HepG2 (cell line): ENCODE results near the gene OR2B2. TPM values are rescaled to one million over a fixed set of nuclear protein-coding genes. Genes with fewer than 3 reads are reported as not detected.

ENCODE experiments used
- AHDC1 ChIP-seq: sonication (generic); formaldehyde crosslinking; IDR thresholded peaks from 2 replicates; pipeline ENCODE4 v1.5.1; 2020; ENCODE audit warnings: mild to moderate bottlenecking, missing genetic modification reagents, borderline replicate concordance
- ATRX ChIP-seq: sonication (generic); formaldehyde crosslinking; IDR thresholded peaks from 2 replicates; pipeline ENCODE4 v1.4.0; 2020; ENCODE audit warnings: missing genetic modification reagents, borderline replicate concordance
- HMGXB3 ChIP-seq: sonication (generic); formaldehyde crosslinking; IDR thresholded peaks from 2 replicates; pipeline ENCODE4 v1.4.0; 2020; ENCODE audit warnings: missing genetic modification reagents, borderline replicate concordance
- MEIS1 ChIP-seq: sonication (generic); formaldehyde crosslinking; IDR thresholded peaks from 2 replicates; pipeline ENCODE4 v1.9.0; 2021; ENCODE audit warnings: mild to moderate bottlenecking, missing genetic modification reagents, moderate library complexity, borderline replicate concordance
- TEF ChIP-seq: sonication (generic); formaldehyde crosslinking; IDR thresholded peaks from 2 replicates; pipeline ENCODE4 v1.5.0; 2020; ENCODE audit warnings: missing genetic modification reagents
- TRAFD1 ChIP-seq: sonication (generic); formaldehyde crosslinking; IDR thresholded peaks from 2 replicates; pipeline ENCODE4 v1.5.1; 2020; ENCODE audit warnings: missing genetic modification reagents, mild to moderate bottlenecking, borderline replicate concordance
- ZNF121 ChIP-seq: sonication (generic); formaldehyde crosslinking; IDR thresholded peaks from 2 replicates; pipeline ENCODE4 v1.5.0; 2020; ENCODE audit warnings: mild to moderate bottlenecking, missing genetic modification reagents
- ZNF75D ChIP-seq: sonication (generic); formaldehyde crosslinking; IDR thresholded peaks from 2 replicates; pipeline ENCODE4 v1.8.1; 2023; ENCODE audit warnings: missing genetic modification reagents, mild to moderate bottlenecking, borderline replicate concordance
- polyA plus RNA-seq, 8 experiments: library from polyadenylated mRNA; depleted of rRNA in 3 of 8; stranded (reverse) in 7 of 8; unstranded in 1 of 8; fragments of >200 nt; fragmentation: Illumina TruSeq in 4 of 8; extraction: Trizol in 4 of 8; gene quantifications; 2 replicates each; pipeline versions ENCODE4 v1.2.1 to v1.2.3, GENCODE V29; 2011 to 2016; ENCODE audit warnings: low read depth in 4 of 8, missing spikeins in 1 of 8, mixed read lengths in 1 of 8; ENCODE audit not compliant: insufficient read depth in 1 of 8
- total RNA-seq, 5 experiments: library from RNA; depleted of rRNA; stranded (reverse); fragments of >200 nt; fragmentation: Illumina TruSeq; extraction: Trizol; gene quantifications; 2 replicates each; pipeline ENCODE4 v1.2.3, GENCODE V29; 2016; ENCODE audit warnings: low read depth in 1 of 5
- TF ChIP-seq, protein P1 (sequence below): sonication (generic); formaldehyde crosslinking; IDR thresholded peaks from 2 replicates; pipeline ENCODE4; 2020; ENCODE audit warnings: missing genetic modification reagents, mild to moderate bottlenecking, borderline replicate concordance

The OR2B2 gene
- total and polyA plus RNA-seq, 2 of the 13 experiments (the other 11 are each of a cell fraction or from before 2014, with no cell fraction given) = not detected

GRCh38 chr6:27864906-27865849 lies 47.0 kb downstream of the OR2B2 start (continued):
- TF ChIP-seq ZNF121 (CRISPR knock-in tag) = no peak
- TF ChIP-seq HMGXB3 (CRISPR knock-in tag) = no peak; the same call in 1 of the 2 replicates
- no peak for TF ChIP-seq TEF
- no peak for TF ChIP-seq ZNF75D (CRISPR knock-in tag)
- TF ChIP-seq MEIS1 = no peak
- TF ChIP-seq TRAFD1 (CRISPR knock-in tag) = no peak
- TF ChIP-seq AHDC1 (CRISPR knock-in tag) = no peak
- no peak for TF ChIP-seq ATRX (CRISPR knock-in tag)
- TF ChIP-seq, protein P1, sequence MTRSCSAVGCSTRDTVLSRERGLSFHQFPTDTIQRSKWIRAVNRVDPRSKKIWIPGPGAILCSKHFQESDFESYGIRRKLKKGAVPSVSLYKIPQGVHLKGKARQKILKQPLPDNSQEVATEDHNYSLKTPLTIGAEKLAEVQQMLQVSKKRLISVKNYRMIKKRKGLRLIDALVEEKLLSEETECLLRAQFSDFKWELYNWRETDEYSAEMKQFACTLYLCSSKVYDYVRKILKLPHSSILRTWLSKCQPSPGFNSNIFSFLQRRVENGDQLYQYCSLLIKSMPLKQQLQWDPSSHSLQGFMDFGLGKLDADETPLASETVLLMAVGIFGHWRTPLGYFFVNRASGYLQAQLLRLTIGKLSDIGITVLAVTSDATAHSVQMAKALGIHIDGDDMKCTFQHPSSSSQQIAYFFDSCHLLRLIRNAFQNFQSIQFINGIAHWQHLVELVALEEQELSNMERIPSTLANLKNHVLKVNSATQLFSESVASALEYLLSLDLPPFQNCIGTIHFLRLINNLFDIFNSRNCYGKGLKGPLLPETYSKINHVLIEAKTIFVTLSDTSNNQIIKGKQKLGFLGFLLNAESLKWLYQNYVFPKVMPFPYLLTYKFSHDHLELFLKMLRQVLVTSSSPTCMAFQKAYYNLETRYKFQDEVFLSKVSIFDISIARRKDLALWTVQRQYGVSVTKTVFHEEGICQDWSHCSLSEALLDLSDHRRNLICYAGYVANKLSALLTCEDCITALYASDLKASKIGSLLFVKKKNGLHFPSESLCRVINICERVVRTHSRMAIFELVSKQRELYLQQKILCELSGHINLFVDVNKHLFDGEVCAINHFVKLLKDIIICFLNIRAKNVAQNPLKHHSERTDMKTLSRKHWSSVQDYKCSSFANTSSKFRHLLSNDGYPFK = no peak
